Stimulated activated CD4-positive, alpha-beta T cell treated with anti-CD3 and anti-CD28 coated beads, Interleukin-2, amount 100 ng/mL, for 24 hours (primary cell): Measurements from ENCODE around the gene EPAS1.

Source experiments
- DNase-seq, 2 donors: peaks; one replicate each; pipeline ENCODE4 v3.0.0-alpha.2; 2020

Gene EPAS1

DNA sequence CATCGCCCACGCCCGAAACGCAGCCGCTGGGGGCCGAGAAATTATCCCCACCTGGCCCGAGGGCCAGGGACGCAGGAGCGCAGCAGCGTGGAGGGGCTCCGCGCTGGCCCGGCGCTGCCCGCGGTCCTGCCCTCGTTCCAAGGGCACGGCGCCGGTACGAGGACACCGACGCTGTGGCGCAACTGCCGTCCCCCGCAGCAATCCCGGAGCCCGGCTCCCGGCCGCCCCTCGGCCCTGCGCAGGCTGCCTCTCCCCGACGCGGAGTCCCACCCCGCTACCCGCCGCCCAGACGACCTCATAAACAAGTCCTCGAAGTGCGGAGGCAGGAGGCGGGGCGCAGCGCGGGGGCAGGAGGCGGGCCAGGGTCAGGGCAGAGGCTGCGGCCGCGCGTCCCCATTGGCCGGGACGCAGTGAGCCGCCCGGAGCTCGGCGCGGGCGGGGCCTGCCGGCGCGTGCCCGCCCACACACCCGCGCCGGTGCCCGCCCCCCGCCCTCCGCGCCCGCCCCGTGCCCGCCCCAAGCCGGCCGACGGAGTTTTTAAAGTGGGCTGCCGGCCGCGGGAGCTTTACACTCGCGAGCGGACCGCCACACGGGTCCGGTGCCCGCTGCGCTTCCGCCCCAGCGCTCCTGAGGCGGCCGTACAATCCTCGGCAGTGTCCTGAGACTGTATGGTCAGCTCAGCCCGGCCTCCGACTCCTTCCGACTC, at the start of gene EPAS1:
TSS of gene EPAS1 (plus strand) at position 568 of the 706 bp plus-strand sequence. CDS start 505 bp downstream, outside the sequence.
- DNase-seq = peak; percentile 76 to 83

GRCh38 chr2:46248171-46248570, 49.0 kb upstream of the EPAS1 start:
- DNase-seq = no peak

- no peak for DNase-seq
Measured at GRCh38 chr2:46249654-46250053, 47.6 kb upstream of the EPAS1 start.

DNA sequence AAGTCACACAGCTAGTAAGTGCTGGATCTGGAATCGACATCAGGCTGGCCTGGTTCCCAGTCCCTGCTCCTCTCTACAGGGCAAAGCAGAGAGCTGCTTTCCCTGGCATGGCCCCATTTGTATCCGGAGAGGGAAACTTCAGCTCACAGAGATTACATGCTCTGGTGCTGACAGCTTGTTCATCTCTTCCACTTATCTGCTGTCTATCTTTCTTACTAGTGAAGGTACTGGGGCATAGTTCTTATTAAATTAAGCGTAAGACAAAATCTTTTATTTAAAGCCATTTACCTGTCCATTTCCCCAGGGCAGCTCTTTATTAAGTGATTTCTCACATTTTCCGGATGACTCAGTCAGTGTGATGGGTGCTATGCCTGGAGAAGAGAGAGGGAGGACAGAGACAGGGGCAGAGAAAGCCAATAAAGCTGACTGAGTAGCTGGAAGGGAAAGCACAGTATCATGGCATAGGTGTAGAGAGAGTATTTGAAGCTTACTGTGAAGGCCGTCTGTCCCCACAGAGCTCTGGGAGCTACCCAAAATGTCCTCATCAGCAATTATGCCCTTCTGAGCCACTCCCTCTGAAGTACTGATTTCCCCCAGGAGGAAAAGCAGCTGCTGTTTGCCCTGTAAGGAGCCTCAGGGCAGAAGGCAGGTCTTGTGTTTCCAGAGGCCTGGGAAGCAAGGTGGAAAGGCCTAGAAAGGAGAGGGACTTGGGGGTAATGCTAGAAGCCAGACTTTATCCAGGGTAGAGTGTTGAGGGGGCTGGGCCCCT, 44.1 kb upstream of the EPAS1 start:
- DNase-seq = no peak

- no peak for DNase-seq
Measured at GRCh38 chr2:46254474-46254873, 42.7 kb upstream of the EPAS1 start.

- no peak for DNase-seq
Measured at GRCh38 chr2:46256563-46257142, 40.6 kb upstream of the EPAS1 start.

DNA sequence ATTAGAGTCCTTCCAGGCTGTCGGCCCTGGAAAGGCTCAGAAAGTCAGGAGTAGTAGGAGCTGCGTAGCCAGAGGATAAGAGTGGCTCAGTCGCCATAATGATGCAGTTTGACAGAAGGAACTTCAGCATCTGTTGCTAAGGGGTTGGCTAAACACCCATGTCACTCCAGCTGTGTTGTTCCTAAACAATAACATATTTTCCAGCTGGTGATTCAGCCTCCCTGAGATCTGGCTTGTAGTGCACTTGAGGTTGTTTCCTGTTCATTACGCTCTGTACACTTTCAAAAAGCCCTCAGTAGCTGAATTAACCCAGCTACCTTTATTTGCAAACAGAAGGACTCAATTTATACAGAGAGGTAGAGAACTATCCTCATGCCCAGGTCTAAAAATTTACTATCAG, 39.7 kb upstream of the EPAS1 start:
- DNase-seq = no peak

GRCh38 chr2:46257980-46258379, 39.2 kb upstream of the EPAS1 start:
- no peak for DNase-seq

DNA sequence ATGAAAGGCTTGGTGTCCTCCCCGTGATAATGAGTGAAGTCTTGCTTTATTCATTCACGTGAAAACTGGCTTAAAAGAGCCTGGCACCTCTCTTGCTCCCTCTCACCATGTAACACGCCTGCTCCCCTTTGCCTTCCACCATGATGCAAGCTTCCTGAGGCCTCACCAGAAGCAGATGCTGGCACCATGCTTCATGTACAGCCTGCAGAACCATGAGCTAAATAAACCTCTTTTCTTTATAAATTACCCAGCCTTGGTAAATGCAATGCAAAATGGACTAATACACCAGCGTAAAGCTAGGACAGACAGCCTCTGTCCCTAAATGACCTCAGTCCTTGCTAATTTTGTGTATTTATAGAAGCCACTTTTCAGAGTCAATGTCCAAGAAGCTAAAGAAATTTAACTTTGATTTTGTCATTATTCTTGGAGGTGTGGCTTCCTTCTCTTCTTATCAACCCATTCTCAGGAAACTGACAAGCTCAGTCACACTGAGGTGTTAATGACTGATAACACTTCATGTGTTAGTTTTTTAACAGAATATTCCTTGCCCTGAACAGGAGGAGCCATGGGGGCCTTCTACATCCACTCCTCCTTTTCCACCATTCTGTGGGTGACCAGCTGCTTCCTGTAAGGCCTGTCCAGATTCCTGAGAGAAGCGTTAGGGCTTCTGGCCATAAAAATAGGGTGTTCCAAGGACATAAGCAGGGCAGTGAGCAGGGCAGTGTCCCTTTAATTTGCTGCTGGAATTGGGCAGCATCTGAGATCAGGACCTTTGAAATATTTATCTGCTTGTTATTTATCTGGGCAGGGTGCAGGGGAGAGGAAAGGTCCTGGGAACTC, 38.0 kb upstream of the EPAS1 start:
- no peak for DNase-seq

DNA sequence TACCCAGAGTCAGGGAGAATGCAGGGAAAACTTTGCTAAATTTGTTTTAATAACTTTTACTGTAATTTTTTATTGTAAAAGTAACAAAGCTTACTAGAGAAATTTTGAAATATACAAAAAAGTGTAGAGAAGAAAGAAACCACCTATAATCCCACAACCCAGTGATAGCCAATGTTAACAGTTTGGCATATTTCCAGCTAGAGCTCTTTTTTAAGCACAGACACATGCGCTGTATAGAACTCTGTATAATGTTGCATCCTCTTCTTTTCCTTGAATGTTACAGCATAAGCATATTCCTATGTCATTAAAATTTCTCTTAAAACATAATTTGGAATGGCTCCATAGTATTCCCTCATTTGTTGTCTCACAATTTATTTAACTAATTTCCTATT, 37.4 kb upstream of the EPAS1 start:
- DNase-seq = no peak

- no peak for DNase-seq
Measured at GRCh38 chr2:46260305-46260704, 36.9 kb upstream of the EPAS1 start.

DNA sequence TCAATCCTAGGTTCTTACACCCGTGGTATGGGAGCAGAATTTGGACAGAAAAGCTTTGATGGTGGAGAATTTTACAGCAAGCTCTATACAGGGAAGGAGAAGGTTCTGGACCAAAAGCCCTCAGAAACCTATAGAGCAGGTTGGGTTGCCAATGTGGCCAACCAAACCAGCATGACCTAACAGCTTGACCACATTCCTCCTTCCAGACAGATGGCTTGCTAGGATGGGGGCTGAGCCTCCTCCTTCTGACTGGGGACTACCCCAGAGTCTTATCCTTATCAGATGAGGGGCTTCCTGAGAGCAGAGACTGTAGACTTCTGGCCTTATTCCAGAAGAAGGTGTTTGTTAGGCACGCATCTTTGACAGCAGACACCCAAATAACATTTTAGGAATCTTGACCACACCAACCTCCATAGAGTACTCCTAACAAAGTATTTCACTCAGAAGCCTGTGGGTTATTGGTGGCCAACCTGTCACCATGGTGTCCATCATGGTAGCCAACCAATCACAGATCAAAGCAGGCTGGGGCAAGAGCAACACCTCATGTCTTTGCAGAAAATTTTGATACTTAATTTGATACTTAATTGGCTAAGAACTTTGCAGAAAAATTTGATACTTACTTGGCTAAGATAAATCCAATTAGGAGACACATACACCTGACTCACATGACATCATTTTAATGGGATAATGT, 34.8 kb upstream of the EPAS1 start:
- no peak for DNase-seq

- DNase-seq = no peak
Measured at GRCh38 chr2:46263347-46263746, 33.9 kb upstream of the EPAS1 start.

- no peak for DNase-seq
Measured at GRCh38 chr2:46264447-46264846, 32.8 kb upstream of the EPAS1 start.

- no peak for DNase-seq
Measured at GRCh38 chr2:46266134-46266533, 31.1 kb upstream of the EPAS1 start.

DNA sequence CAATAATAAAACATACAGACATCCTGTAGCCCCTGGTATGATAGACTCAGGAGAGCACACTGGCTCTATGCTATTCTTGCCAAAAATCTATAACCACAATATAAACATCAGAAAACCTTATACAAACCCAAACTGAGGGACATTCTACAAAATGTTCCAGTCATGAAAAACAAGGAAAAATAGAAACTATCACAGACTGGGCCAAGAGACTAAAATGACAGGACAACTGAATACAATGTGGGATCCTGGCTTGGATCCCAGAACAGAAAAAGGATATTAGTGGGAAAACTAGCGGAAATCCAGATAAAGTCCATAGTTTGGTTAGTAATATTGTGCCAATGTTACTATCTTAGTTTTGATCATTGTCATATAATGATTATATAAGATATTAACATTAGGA, 29.6 kb upstream of the EPAS1 start:
- no peak for DNase-seq

- no peak for DNase-seq
Measured at GRCh38 chr2:46268196-46268595, 29.0 kb upstream of the EPAS1 start.

DNA sequence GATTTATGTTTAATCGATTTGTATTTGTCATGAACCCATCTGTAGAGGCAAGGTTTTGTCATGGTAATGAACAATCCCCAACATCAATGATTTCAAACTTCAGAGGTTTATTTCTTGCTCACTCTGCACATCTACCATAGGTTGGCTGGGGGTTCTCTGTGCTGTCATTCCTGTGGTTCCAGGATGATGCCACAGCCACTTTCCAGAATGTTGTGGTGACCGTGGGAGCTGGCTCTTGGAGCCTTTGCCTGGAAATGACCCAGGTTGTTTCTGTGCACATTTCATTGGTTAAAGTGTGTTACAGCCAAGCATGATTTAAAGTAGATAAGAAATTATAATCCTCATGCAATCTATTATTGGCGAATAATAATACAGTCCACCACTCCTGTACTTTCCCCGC, 28.2 kb upstream of the EPAS1 start:
- DNase-seq = no peak

DNA sequence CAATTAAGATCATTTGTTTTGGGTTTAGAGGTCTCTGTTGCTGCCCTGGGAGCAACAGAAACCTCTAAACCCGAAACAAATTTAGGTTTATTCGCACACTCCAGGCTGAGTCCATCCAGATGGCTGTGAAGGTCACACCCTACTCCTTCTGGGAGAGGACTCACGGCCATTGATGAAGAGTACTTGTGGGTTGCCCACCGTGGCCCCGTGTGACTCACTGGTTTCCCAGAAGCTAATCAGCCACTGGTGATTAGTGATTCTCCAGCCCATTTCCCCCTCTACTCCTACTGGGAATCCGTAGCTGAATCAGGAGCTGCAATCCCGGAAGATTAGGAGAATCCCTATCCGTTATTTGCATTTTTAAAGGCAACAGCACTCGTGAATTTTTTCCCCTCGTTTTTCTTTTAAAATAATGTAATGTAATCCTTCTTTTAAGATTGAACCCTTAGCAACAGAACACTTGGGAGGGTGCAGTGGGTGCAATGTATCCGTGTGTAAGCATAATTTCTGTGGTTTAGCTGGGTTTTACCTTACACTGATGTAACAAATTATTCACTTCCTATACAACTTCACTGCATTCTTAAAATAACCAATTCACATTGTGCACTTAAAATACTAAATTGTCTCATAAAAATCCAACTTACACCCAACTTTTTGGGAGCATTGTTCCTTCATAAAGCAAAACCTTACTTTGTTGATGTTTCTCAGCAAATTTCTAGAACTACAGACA, 27.5 kb upstream of the EPAS1 start:
- DNase-seq = no peak

GRCh38 chr2:46270384-46270783, 26.8 kb upstream of the EPAS1 start:
- no peak for DNase-seq

- DNase-seq = no peak
Measured at GRCh38 chr2:46273225-46273863, 23.9 kb upstream of the EPAS1 start.
